GM10248 (cell line): ENCODE measurements around the gene SLC9B1.
"Not testable (repeated sequence)": the region's sequence is repeated elsewhere in the genome, so short reads cannot be mapped to it uniquely, and the experiment has no call there.

Experiments
- CTCF ChIA-PET: fragments of 300-600 bp; sonication (Branson Sonifier 250); formaldehyde crosslinking; extraction: SDS; loops from one replicate; lab custom pipeline; 2021; ENCODE audit warnings: antibody characterized with exemption; lab: Yijun Ruan, JAX
- POLR2A ChIA-PET: fragments of 350-650 bp; sonication (Branson Sonifier 250); formaldehyde crosslinking; extraction: SDS; loops from one replicate; lab custom pipeline; 2020; ENCODE audit warnings: antibody characterized with exemption; lab: Yijun Ruan, JAX
- DNase-seq: peaks from one replicate; pipeline ENCODE4 v3.0.0; 2012; ENCODE audit errors: extremely low spot score
- CTCF ChIP-seq: IDR thresholded peaks from 2 replicates; pipeline ENCODE4 v1.5.1; 2012; ENCODE audit warnings: mild to moderate bottlenecking, low read depth; ENCODE audit errors: extremely low read depth, missing control alignments, control extremely low read depth

SLC9B1 gene

GRCh38 chr4:102868781-102869568 lies 150.5 kb downstream of the SLC9B1 start, which contains the start of gene CISD2:
TSS of gene CISD2 (plus strand) at chr4:102868992. CDS start at chr4:102869085, 93 bp downstream.
- TF ChIP-seq CTCF: no peak
- ChIA-PET CTCF (interaction anchor here (0.8 to 2.8 kb wide), 3 partner anchors 24 to 231 kb away, joined by 3 to 13 read pairs (median 3); partner anchors contain the start of genes BDH2 and UBE2D3), POLR2A (interaction anchor here (0.9 to 2.6 kb wide), 4 partner anchors 13 to 45 kb away, joined by 3 to 49 read pairs (median 8); partner anchors contain the start of gene UBE2D3)
- DNase-seq: peak; percentile 91

GRCh38 chr4:102868153-102868780 lies 151.2 kb downstream of the SLC9B1 start:
- ChIA-PET POLR2A (interaction anchor here (1.6 to 2.6 kb wide), 2 partner anchors 15 to 40 kb away, joined by 13 to 49 read pairs; partner anchors contain the start of gene UBE2D3), CTCF (interaction anchor here (1.3 to 3.0 kb wide), 4 partner anchors 14 to 41 kb away, joined by 3 to 13 read pairs (median 8); partner anchors contain the start of gene UBE2D3)
- DNase-seq: no peak
- no peak for TF ChIP-seq CTCF

DNA sequence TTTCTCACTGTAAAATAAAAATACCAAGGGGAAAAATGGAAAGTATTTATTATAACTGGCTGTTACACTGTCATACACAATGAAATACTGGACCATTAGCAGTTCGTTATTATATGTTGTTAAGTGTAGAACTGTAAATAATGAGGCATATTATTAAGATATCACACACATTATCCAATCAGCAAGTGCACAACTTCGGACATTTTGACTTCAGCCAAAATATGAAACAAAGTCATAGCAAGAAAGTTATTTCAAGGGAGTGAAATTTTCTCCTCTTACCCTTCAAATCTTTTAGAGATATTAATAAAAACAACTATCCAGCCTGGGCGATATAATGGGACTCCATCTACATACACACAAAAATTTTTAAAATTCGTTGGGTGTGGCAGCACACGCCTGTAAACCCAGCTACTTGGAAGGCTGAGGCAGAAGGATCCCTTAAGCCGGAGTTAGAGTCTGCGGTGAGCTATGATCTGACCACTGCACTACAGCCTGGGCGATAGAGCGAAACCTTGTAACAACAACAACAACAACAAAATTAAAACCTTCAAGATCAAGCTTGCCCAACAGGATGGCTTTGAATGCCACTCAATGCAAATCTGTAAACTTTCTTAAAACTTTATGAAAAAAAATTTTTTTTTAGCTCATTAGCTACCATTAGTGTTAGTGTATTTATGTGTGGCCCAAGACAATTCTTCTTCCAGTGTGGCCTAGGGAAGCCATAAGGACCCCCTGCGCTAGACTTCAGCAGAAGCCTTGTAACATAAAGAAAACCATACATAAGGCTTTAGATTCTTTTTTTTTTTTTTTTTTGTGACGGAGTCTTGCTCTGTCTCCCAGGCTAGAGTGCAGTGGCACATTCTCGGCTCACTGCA lies 152.0 kb downstream of the SLC9B1 start:
- no peak for DNase-seq
- no peak for TF ChIP-seq CTCF
- ChIA-PET CTCF (interaction anchor here (0.9 to 3.0 kb wide), 5 partner anchors 15 to 40 kb away, joined by 3 to 13 read pairs (median 3); partner anchors contain the start of gene UBE2D3), POLR2A (interaction anchor here (1.6 to 2.6 kb wide), 2 partner anchors 16 to 39 kb away, joined by 13 to 49 read pairs; partner anchors contain the start of gene UBE2D3)

DNA sequence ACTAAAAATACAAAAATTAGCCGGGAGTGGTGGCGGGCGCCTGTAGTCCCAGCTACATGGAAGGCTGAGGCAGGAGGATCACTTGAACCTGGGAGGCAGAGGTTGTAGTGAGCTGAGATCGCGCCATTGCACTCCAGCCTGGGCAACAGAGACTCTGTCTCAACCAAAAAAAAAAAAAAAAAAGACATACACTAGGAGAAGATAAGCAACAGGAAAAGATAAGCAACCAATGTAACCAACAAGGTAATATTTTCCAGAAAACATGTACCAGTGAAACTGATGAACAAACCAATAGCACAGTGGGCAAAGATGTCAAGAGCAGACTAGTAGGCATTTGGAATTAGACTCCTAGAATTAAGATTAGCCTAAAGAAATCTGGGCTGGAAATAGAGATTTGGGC lies 154.2 kb downstream of the SLC9B1 start:
- CTCF ChIA-PET: interaction anchor here (3.0 kb wide), 1 partner anchor 15 kb away, joined by 12 read pairs; no protein-coding TSS in a partner anchor
- DNase-seq, POLR2A ChIA-PET: not testable (repeated sequence)

GRCh38 chr4:102862747-102863146 lies 156.8 kb downstream of the SLC9B1 start:
- ChIA-PET CTCF (no interaction called here), POLR2A (no interaction called here)
- DNase-seq: no peak
- TF ChIP-seq CTCF: no peak

DNA sequence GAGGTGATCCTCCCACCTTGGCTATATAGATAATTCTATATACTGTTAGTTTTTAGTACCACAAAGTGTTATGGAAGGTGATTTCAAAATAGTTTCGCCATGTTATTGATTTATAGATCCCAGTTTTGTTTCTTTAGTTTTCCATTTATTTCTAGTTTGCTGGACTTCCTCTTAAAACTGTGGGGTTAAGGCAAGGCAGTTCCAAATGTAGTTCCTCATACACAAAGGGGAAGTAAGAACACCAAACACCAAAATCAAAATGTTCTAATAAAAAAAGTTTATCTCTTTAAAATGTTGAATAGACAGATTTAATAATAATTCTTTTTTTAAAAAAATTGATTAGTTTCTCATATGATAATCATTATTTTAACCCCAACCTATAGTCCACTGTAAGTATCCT lies 157.5 kb downstream of the SLC9B1 start:
- TF ChIP-seq CTCF: no peak
- CTCF ChIA-PET: interaction anchor here (0.8 kb wide), 1 partner anchor 9 kb away, joined by 3 read pairs; no protein-coding TSS in a partner anchor
- POLR2A ChIA-PET: no interaction called here
- DNase-seq: no peak
